K562 treated with DMSO at 1 percent for 4 hours (cell line): ENCODE data around the gene ADAM10. TPM values are rescaled to one million over a fixed set of nuclear protein-coding genes. Genes with fewer than 3 reads are reported as not detected.

Experiments
- total RNA-seq: library from RNA; unstranded; fragments of 300-600 nt; gene quantifications from 2 replicates; pipeline ENCODE4 v1.2.3, GENCODE V29; 2022; ENCODE audit not compliant: insufficient read depth

ADAM10 gene, protein sequence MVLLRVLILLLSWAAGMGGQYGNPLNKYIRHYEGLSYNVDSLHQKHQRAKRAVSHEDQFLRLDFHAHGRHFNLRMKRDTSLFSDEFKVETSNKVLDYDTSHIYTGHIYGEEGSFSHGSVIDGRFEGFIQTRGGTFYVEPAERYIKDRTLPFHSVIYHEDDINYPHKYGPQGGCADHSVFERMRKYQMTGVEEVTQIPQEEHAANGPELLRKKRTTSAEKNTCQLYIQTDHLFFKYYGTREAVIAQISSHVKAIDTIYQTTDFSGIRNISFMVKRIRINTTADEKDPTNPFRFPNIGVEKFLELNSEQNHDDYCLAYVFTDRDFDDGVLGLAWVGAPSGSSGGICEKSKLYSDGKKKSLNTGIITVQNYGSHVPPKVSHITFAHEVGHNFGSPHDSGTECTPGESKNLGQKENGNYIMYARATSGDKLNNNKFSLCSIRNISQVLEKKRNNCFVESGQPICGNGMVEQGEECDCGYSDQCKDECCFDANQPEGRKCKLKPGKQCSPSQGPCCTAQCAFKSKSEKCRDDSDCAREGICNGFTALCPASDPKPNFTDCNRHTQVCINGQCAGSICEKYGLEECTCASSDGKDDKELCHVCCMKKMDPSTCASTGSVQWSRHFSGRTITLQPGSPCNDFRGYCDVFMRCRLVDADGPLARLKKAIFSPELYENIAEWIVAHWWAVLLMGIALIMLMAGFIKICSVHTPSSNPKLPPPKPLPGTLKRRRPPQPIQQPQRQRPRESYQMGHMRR
- total RNA-seq = 33.9 and 56.2 TPM in 2 replicates

DNA sequence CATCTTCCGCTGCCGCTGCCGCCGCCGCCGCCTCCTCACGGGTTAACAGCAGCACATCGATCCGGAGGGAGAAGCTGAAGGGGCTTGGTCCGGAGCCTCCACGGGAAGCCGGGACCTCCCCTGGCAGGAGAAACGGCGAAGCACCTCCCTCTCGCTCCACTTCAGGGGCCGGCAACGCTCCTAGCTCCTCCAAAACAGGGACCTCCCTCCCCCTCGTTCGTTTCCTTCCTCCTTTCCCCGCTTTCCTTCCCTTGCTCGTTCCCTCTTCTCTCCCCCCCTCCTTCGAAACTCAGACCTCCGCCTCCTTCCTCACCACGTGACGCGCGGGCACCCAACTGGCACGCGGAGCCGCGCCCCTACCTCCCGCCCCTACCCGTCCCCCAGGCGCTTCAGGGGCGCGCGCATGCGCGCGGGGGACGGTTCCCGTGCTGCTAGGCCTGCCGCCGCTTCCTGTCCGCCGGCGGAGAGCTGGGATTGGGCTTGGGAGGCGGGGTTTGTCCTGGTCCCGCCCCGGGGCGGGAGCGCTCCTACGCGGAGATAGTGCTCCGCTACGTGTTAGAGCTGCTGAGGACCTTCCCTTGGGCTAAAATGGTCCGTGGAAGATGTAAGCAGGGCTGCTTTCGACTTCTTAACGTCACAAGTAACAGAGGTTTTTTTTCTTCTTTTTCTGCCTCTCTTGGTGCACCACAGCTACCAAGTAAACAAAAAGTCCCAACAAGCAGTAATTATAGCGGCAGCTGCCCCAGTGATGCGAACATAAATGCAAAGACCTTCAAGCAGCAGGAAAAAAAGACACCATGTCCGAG lies at the start of gene ADAM10:
Gene ADAM10 (minus strand): TSS at position 176 of the 806 bp plus-strand sequence. CDS start 173 bp downstream, at position 3.

GRCh38 chr15:58770857-58771620 lies 21.5 kb upstream of the ADAM10 start, which contains the start of gene MINDY2:
Gene MINDY2, plus strand, starts transcription at chr15:58771302. Its CDS starts 94 bp downstream, at chr15:58771396.

Other genes with a start within 250 kb of the ADAM10 start
- 6.3 and 6.4 TPM in 2 replicates for gene MINDY2, start 21.6 kb upstream of the ADAM10 start, total RNA-seq
- gene SLTM, start 184.0 kb upstream of the ADAM10 start, total RNA-seq = 72.2 and 75.1 TPM in 2 replicates
- 12.9 and 15.8 TPM in 2 replicates for gene RNF111, start 238.0 kb upstream of the ADAM10 start, total RNA-seq